Vagina (tissue), 2 donors: ENCODE data around the gene XRCC4. TPM values are rescaled to one million over a fixed set of nuclear protein-coding genes. Genes with fewer than 3 reads are reported as not detected.

Experiments
- DNase-seq, 2 donors: peaks; one replicate each; pipeline ENCODE4 v3.0.0-alpha.2; 2017; ENCODE audit errors: extremely low spot score in 2 of 2
- H3K27ac ChIP-seq: fragments of 200-600 bp; sonication (generic); one replicate; pipeline ENCODE4 v1.5.1; 2019
- H3K27me3 ChIP-seq: fragments of 200-600 bp; sonication (generic); one replicate; pipeline ENCODE4 v1.5.1; 2019
- H3K36me3 ChIP-seq, 2 donors: fragments of 200-600 bp; sonication (generic); one replicate each; pipeline ENCODE4 v1.5.1; 2017 to 2019
- H3K4me1 ChIP-seq: fragments of 200-600 bp; sonication (generic); one replicate; pipeline ENCODE4 v1.5.1; 2019
- H3K4me3 ChIP-seq, 2 donors: fragments of 200-600 bp; sonication (generic); 1 replicate in 1 of 2; 2 replicates in 1 of 2; pipeline ENCODE4 v1.5.1; 2016 to 2019
- H3K9me3 ChIP-seq: fragments of 200-600 bp; sonication (generic); one replicate; pipeline ENCODE4 v1.5.1; 2019
- POLR2A ChIP-seq, 2 donors: fragments of 450-650 bp; IDR thresholded peaks; one replicate each; pipeline ENCODE4 v1.6.1; 2017; ENCODE audit warnings: antibody characterized with exemption in 2 of 2, mild to moderate bottlenecking in 2 of 2, moderate library complexity in 2 of 2
- POLR2AphosphoS5 ChIP-seq, 2 donors: sonication (generic); formaldehyde crosslinking; IDR thresholded peaks; one replicate each; pipeline ENCODE4 v1.9.0; 2017; ENCODE audit warnings: antibody characterized with exemption in 2 of 2, mild to moderate bottlenecking in 2 of 2, low read depth in 1 of 2; ENCODE audit not compliant: insufficient read depth in 1 of 2
- intact Hi-C: fragments of 100-400 bp; cut with DNase I; formaldehyde crosslinking; loops from one replicate; pipeline ENCODE4 v1.15.1; 2023
- total RNA-seq: library from RNA; depleted of rRNA; stranded (reverse); fragments of >200 nt; gene quantifications from one replicate; pipeline ENCODE4 v1.2.3, GENCODE V29; 2016
- TF ChIP-seq, protein P1 (sequence below), 3 experiments: fragments of 450-650 bp in 2 of 3; fragments of 200-600 bp in 1 of 3; sonication (generic) in 1 of 3; IDR thresholded peaks; one replicate each; pipeline ENCODE4 v1.5.1; 2017 to 2019; ENCODE audit warnings: antibody characterized with exemption in 3 of 3, mild to moderate bottlenecking in 2 of 3, moderate library complexity in 2 of 3

The XRCC4 gene
- total RNA-seq, 1 donor from 2014 or later = 5.4 TPM

DNA sequence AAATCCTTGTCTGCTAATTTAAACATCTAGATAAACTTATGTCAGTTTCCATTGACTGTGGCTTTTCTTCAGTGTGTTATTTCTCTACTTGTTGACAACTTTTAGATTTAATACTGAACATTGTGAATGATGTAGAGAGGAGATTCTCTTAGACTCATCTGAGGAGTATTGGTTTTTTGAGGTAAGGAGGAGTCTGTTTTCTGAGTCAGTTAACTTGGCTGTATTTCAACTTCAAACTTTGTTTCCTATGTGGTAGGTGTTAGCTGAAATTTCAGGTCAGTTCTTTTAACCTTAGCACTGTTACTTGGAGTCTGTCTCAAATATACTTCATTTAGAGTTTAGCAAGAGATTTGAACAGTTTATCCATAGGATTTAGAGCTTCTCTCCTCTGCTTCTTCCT lies 67.9 kb downstream of the XRCC4 start:
- Histone ChIP-seq H3K4me3 (no peak overlapping the region), H3K27me3 (no peaks in the 10 kb centered on the region), H3K27ac (no peak overlapping the region), H3K9me3 (no peaks in the 10 kb centered on the region), H3K4me1 (no peaks in the 10 kb centered on the region), H3K36me3 (no peaks in the 10 kb centered on the region)
- no peak for DNase-seq
- TF ChIP-seq, protein P1, sequence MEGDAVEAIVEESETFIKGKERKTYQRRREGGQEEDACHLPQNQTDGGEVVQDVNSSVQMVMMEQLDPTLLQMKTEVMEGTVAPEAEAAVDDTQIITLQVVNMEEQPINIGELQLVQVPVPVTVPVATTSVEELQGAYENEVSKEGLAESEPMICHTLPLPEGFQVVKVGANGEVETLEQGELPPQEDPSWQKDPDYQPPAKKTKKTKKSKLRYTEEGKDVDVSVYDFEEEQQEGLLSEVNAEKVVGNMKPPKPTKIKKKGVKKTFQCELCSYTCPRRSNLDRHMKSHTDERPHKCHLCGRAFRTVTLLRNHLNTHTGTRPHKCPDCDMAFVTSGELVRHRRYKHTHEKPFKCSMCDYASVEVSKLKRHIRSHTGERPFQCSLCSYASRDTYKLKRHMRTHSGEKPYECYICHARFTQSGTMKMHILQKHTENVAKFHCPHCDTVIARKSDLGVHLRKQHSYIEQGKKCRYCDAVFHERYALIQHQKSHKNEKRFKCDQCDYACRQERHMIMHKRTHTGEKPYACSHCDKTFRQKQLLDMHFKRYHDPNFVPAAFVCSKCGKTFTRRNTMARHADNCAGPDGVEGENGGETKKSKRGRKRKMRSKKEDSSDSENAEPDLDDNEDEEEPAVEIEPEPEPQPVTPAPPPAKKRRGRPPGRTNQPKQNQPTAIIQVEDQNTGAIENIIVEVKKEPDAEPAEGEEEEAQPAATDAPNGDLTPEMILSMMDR (IDR thresholded peaks at IDR 0.05) = no peak
- no peak for TF ChIP-seq POLR2AphosphoS5 (IDR thresholded peaks at IDR 0.05; ENCODE audit: insufficient read depth in 1 of 2, low read depth in 1 of 2)
- TF ChIP-seq POLR2A (IDR thresholded peaks at IDR 0.05) = no peak
- intact Hi-C loops = no loop called here

DNA sequence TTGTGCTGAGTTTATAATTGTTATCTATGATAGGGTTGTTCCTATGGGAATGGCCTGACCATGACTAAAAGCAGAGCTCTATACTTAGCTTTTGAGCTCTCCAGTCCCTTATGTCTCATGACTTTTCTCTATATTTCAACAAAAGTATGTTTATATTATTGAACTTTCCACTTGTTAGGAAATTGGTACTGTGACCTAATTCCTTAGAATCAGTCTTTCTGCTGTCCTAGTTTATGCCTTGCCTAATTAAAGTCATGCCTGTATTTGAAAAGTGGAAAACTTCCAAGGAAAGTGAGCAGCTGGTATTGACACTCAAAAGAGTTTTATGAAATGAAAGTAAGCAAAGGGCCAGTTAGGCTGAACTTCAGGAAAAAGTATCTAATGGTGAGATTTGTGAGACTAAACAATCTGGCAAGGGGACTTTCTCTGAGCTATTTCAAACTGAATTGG lies 68.6 kb downstream of the XRCC4 start:
- Histone ChIP-seq H3K27me3 (no peaks in the 10 kb centered on the region), H3K27ac (no peak overlapping the region), H3K4me3 (no peak overlapping the region), H3K36me3 (no peaks in the 10 kb centered on the region), H3K4me1 (no peaks in the 10 kb centered on the region), H3K9me3 (no peaks in the 10 kb centered on the region)
- DNase-seq = no peak
- intact Hi-C loops = no loop called here
- TF ChIP-seq, protein P1 (IDR thresholded peaks at IDR 0.05) = no peak

DNA sequence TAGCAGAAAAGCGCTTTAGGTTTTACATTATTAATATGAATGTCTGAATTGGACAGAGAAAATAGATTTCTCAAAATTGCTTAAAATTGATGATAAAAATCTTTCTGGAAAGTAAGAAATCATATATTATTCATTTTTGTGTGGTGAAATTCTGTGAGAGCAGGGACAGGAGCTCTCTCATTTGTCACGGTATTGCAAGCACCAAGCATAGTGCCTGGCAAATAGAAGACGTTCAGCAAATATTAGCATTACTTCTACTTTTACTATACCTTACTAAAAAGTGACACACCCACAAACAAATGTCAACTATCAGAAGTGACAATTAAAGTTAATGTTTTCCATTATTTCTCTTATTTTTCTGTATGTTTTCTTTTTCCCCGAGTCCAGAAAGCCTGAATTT lies 69.1 kb downstream of the XRCC4 start:
- intact Hi-C loops = no loop called here
- Histone ChIP-seq H3K4me1 (no peaks in the 10 kb centered on the region), H3K4me3 (no peak overlapping the region), H3K27me3 (no peaks in the 10 kb centered on the region), H3K27ac (no peak overlapping the region), H3K9me3 (no peaks in the 10 kb centered on the region), H3K36me3 (no peaks in the 10 kb centered on the region)
- no peak for DNase-seq
- TF ChIP-seq POLR2A (IDR thresholded peaks at IDR 0.05) = no peak
- TF ChIP-seq POLR2AphosphoS5 (IDR thresholded peaks at IDR 0.05; ENCODE audit: insufficient read depth in 1 of 2, low read depth in 1 of 2) = no peak
- TF ChIP-seq, protein P1 (IDR thresholded peaks at IDR 0.05) = no peak

DNA sequence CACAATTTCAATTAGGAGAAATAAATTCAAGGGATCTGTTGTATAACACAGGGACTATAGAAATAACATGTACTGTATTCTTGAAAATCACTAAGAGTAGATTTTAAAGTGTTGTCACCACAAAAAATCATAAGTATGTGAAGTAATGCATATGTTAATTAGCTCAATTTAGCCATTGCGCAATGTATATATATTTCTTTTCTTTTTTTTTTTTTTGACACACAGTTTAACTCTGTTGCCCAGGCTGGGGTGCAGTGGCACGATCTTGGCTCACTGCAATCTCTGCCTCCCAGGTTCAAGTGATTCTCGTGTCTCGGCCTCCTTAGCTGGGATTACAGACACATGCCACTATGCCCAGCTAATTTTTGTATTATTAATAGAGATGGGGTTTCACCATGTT lies 70.2 kb downstream of the XRCC4 start:
- H3K4me1 ChIP-seq = no peaks in the 10 kb centered on the region
- H3K27me3 ChIP-seq = no peaks in the 10 kb centered on the region
- H3K27ac ChIP-seq = no peak overlapping the region
- intact Hi-C loops = no loop called here
- no peak overlapping the region for H3K4me3 ChIP-seq
- TF ChIP-seq, protein P1 (IDR thresholded peaks at IDR 0.05) = no peak
- TF ChIP-seq POLR2A (IDR thresholded peaks at IDR 0.05) (no peak), POLR2AphosphoS5 (IDR thresholded peaks at IDR 0.05; ENCODE audit: insufficient read depth in 1 of 2, low read depth in 1 of 2) (no peak)
- H3K36me3 ChIP-seq = no peaks in the 10 kb centered on the region
- no peaks in the 10 kb centered on the region for H3K9me3 ChIP-seq
- no peak for DNase-seq

DNA sequence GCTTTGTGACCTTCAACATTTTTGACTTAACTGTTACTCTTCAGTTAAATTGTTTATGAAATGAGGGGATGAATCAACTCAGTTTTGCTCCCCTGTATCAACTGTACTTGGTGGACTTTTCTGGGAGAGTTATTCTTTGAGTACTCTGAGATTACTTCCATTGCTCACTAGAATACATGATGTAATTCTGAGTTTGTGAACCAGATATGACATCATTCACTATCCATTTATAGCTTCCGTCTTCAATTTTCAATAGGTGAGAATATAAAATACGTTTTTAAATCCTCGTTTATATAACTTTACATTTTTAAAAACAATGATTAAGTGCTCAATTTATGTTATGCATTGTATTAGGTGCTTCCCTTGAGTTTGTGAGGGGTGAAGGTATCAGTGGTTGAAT lies 71.0 kb downstream of the XRCC4 start:
- Histone ChIP-seq H3K9me3 (no peaks in the 10 kb centered on the region), H3K27ac (no peak overlapping the region), H3K36me3 (no peaks in the 10 kb centered on the region), H3K4me3 (no peak overlapping the region), H3K4me1 (no peaks in the 10 kb centered on the region), H3K27me3 (no peaks in the 10 kb centered on the region)
- TF ChIP-seq POLR2AphosphoS5 (IDR thresholded peaks at IDR 0.05; ENCODE audit: insufficient read depth in 1 of 2, low read depth in 1 of 2) = no peak
- TF ChIP-seq, protein P1 (IDR thresholded peaks at IDR 0.05) = no peak
- no peak for TF ChIP-seq POLR2A (IDR thresholded peaks at IDR 0.05)
- DNase-seq = no peak
- intact Hi-C loops = no loop called here
